NCI-H146 treated with DMSO at 0.1 percent for 48 hours (cell line): ENCODE results near the gene SLC30A4.
"Not testable (repeated sequence)": the region's sequence is repeated elsewhere in the genome, so short reads cannot be mapped to it uniquely, and the experiment has no call there.

Experiments used
- DNase-seq: peaks from one replicate; lab custom pipeline; 2025; ENCODE audit not compliant: unreplicated experiment; lab: John Stamatoyannopoulos, UW

SLC30A4 gene

DNA sequence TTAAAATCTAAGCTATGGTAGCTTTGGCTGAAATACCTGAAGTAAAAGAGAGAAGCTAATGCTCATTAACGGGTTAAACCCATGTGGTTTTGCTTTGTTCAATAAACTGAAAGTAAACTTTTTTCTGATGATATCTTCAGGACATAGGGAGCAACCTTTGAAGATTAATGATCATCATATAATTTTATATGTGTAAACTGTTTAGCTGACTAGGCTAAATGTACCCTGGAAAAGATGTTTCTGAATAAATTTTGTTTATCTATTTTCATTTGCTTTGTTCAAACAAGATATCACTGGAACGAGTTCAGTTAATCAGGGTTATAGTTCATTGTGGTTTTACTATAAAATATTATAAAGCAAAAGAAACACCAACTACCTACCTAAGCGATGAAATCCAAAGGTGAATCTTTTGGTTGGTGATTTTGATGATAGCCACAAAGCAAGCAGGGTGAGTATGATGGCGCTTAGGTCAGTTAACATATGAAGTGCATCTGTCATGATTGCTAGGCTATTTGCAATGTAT is 11.7 kb downstream of the SLC30A4 start:
- DNase-seq = no peak

DNA sequence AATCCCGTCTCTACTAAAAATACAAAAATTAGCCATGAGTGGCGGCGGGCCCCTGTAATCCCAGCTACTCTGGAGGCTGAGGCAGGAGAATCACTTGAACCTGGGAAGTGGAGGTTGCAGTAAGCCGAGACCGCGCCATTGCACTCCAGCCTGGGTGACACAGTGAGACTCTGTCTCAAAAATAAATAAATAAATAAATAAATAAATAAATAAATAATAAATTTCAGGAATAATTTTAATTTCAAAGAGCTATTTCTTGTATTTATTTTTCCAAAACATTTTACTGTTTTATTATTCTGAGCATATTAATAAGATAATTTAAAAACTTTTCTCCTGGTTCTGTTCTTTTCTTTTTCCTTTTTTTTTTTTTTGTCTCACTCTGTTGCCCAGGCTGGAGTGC is 15.4 kb downstream of the SLC30A4 start:
- not testable (repeated sequence) for DNase-seq

DNA sequence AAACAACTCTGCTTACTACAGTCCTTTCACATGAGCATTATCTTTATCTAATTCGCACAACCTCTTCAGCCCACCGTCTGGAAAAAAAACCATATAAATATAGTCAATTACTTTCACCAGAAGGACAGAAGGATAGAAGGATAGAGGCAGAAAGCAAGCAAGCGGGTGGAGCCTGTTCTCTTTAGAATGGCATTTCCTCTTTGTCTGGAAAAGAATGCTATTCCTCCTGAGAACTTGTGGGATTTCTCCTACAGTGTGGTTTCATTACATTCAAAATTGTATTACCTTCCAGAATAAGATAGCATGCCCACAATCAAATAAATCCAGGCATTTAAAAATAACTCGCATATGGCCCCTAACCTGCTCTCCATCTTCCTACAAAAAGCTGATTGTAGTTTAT is 23.1 kb downstream of the SLC30A4 start:
- DNase-seq = no peak

DNA sequence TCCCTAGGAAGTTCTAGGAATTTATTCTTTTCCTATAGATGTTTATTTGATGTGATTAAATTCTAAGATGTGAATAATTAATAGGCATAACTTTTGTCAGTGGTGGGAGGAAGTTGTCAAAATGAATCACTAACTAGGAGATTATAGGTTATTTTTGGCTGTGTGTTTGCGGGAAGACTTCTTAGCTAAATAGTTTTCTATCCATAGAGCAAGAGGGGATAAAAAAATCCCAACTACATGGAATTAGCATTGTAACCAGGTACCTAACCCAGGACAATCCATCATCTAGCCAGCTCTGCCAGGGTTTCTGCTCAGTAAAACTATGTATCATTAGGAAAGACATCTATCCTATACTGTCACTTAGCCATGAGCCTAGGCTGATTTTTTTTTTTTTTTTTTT is 23.9 kb downstream of the SLC30A4 start:
- DNase-seq = no peak

DNA sequence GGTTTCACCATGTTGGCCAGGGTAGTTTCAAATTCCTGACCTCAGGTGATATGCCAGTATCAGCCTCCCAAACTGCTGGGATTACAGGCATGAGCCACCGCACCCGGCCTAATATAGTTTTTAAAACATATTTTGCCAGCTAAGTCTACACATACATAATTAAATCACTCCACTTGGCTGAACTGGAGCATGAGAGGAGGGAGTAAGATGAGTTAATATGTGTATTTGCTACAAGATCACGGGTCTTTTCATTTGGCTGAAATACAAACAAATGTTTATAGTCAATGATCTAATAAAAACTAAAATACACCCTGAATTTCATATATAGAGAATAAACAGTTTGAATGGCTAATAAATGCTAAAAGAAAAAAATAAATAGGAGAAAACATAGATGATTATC is 25.3 kb downstream of the SLC30A4 start:
- no peak for DNase-seq

DNA sequence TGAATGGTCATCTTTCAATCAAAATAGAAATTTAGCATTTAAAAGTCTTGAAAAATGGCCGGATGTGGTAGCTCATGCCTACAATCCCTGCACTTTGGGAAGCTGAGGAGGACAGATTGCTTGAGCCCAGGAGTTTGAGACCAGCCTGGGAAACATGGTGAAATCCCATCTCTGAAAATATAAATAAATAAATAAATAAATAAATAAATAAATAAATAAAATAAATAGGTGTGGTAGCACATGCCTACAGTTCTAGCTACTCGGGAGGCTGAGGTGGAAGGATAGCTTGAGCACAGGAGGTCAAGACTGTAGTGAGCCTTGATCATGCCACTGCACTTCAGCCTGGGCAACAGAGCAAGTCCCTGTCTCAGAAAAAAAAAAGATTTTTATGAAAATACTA is 25.9 kb downstream of the SLC30A4 start:
- no peak for DNase-seq

DNA sequence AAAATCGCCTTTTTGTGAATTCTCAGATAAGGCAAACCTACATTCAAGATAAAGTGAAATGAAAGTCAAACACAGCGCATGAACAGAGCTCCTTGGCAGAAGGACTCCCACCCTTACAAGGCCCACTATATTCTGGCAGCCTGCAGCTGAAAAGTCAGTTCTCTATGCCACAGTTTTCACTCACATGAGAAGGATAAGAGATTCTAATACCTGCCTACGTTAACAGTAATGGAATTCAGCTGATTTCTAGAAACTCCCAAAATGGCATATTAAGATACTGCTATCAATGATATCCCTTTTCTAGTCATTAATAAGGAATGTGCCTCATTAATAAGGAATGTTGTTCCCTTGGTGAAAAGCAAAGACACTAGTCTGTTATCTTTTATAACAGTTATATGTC is 27.0 kb downstream of the SLC30A4 start:
- DNase-seq = no peak

DNA sequence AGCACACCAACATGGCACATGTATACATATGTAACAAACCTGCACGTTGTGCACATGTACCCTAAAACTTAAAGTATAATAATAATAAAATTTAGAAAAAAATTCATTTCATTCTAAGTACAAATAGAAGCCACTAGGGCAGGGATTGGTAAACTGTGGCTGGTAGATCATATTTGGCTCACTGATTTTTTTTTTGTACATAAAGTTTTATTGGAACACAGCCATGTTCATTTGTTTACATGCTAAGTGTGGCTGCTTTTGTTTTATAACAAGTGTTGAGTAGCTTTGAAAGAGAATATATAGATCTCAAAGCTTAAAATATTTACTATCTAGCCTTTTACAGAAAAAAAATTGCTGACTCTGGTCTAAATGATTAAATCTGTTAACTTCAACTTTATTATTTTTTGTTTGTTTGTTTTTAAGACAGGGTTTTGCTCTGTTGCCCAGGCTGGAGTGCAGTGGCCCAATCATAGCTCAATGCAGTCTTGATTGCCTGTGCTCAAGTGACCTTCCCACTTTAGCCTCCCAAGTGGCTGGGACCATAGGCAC is 32.8 kb downstream of the SLC30A4 start:
- DNase-seq = no peak

DNA sequence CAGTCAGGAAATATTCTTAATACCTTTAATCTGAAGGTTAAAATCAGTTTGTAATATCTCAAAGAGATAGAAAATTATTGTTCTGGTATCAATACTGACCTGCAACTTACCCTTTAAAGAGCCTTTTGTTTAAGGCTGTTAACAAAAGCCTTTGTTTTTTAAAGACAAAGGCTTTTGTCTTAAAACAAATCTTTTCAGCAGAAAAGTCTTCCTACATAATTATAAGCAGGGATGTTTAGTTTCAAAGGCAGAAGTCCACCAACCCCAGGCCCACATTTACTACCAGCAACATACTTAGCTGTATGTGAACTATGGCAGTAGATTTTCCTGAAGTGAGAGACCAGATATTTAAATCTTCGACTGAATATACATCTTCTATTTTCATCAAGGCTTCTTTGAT is 36.2 kb downstream of the SLC30A4 start:
- no peak for DNase-seq

DNA sequence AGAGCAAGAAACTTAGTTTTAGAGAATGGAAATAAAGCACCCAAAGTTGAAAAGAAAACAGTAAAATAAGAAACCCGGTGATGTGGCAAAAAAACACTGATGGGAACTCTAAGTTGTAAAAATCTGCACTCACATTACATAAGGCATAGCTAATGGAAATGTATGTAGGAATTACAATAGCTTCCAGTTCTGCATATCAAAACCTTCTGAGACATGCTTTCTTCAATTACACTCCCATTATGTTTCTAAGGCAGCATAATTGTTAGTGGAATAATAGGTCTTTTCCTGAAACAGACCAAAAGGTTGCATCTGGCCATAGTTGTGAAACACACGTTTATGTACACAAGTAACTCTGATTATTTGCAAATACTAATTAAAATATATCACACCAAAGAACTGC is 41.4 kb downstream of the SLC30A4 start:
- peak; percentile 55 for DNase-seq

DNA sequence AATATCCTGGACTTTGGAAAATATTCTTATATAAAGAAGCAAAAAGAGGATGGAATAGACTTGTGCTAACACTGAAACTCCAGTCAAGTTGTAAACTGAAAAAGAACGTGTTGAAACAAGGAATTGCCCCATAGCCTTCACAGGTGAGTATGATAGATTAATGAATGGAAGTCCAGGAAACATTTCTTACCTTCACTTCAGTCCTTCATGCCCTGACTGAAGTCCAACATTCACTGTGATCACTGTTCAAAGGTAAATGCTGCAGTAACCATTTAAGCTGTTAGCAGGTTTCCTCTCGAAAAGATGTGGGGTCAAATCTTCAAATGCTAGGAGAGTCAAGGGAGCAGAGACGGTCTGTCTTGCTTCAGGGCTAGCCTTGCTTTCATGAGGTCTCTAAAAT is 46.1 kb downstream of the SLC30A4 start:
- DNase-seq = no peak

DNA sequence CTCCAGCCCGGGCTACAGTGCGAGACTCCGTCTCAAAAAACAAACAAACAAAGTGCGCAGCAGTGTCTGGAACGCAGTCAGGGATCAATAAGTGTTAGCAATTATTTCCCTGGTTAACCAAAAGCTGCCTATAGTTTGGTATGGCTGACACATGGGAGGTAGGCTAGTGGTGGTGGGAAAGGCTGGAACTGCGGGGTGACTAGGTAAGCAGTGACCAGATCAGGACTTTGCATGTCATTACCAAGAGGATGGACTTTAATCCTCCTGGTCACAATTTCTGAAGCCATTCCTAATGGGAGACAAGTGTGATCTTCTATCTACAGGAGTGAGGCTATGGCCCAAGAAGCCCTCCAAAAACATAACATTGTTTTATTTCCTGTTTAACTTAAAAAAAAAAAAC is 47.8 kb downstream of the SLC30A4 start:
- no peak for DNase-seq

DNA sequence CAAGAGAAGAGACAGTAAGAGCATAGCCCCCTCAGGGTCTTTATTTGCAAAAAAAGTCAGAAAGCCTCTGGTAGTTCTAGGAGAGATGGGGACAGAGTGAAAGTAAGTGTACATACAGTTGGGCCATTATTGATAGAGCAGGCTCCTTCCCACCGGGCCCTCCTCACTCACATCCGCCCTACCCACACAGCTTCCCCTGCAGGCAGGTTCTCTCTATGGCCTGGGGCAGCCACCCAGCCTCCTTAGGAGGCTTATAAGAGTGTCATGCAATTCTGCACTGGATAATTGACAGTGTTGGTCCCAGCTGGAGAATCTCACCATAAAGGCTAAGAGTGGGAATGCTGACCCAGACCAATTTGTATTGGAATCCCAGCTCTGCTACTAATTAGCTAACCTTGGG is 49.5 kb downstream of the SLC30A4 start:
- no peak for DNase-seq

DNA sequence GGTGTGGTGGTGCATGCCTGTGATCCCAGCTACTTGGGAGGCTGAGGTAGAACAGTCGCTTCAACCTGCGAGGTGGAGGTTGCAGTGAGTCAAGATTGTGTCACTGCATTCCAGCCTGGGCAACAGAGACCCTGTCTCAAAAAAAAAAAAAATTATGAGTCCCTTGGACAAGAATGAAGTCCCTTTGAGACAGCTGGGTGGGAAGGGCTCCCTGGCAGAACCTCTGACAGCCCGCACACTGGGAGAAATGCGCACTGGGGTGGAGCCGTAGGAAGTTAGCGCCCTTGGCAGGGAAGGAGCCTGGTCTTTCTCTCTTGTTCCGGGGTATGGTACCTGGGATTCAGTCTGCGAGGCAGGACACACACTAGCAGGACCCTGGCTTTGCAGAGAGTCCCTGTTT is 51.4 kb downstream of the SLC30A4 start:
- DNase-seq = no peak

DNA sequence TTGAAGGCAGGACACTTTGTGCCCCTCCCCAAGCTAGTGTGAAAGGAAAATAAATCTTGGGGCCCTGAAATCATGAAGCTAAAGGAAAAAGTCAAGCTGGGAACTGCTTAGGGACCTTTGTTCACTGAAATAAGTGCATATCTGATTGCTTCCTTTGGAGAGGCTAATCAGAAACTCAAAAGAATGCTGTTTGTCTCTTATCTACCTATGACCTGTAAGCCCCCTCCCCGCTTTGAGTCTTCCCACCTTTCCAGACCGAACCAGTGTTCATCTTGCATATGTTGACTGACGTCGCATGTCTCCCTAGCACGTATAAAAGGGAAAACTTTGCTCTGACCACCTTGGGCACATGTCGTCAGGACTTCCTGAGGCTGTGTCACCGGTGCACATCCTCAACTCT is 53.1 kb downstream of the SLC30A4 start:
- DNase-seq = no peak

DNA sequence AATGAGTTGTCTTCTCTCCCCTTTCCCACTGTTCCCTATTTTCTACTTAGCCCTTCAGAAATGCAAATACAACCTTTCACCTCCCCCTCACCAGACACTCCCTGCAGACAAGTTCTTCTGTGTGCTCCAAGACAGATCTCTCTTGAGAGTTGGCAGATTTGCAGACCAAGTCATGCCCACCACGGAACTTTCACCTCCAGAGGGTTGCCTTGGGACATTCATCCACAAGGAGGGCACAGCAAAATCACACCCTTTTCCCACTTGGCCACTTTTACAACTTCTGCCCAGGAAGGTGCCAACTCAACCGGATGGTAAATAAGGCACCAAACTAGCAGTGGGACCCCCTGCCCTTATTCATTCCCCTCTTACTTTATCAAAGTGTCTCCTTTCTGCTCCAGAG is 53.5 kb downstream of the SLC30A4 start:
- no peak for DNase-seq

DNA sequence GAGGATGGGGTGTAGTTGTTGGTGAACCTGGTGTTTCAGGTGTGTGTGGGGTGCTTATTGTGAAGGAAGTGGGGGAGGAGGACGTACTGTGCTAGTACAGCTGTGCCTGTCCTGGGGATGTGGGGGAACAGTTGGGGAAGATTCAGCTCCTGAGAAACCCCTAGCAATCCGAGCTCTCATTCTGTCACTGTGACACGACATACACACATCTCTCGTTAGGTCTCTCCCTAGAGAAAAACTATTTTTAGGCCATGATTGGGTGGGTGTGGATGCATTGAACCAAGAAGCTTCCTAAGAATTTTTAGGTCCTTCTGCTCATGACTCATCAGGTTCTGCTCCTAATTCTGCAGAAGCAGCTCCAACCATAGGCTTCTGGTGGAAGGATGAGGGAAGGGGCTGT is 54.3 kb downstream of the SLC30A4 start:
- DNase-seq = no peak

DNA sequence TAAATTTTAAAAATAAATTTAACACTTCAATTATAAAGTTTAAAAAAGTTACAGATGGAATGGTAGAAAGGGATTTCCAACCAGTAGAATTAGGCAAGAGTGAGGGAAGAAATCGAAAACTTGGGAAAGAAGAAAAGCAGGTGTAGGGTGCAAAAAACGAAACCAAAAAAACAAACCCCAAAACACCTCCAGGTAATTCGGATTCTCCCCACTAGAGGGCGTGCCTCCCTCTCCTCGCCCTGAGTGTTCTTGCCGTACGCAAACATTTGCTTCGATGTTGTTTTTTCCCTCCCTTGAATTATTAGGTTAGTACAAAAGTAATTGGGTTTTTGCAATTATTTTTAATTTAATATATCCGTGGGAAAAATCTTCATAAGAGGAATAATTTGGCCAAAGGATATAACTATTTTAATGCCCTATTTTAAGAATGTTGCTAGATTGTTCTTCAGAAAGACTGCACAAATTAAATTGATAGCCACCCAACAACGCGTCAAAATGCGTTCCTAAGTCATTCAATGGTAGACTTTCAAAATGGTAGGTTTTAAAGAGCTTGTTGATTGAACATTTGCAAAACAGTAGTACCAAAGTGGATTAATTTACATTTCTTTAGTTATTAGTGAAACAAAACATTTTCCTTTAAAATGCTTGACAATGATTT is 63.7 kb downstream of the SLC30A4 start:
- peak; percentile 17 for DNase-seq

DNA sequence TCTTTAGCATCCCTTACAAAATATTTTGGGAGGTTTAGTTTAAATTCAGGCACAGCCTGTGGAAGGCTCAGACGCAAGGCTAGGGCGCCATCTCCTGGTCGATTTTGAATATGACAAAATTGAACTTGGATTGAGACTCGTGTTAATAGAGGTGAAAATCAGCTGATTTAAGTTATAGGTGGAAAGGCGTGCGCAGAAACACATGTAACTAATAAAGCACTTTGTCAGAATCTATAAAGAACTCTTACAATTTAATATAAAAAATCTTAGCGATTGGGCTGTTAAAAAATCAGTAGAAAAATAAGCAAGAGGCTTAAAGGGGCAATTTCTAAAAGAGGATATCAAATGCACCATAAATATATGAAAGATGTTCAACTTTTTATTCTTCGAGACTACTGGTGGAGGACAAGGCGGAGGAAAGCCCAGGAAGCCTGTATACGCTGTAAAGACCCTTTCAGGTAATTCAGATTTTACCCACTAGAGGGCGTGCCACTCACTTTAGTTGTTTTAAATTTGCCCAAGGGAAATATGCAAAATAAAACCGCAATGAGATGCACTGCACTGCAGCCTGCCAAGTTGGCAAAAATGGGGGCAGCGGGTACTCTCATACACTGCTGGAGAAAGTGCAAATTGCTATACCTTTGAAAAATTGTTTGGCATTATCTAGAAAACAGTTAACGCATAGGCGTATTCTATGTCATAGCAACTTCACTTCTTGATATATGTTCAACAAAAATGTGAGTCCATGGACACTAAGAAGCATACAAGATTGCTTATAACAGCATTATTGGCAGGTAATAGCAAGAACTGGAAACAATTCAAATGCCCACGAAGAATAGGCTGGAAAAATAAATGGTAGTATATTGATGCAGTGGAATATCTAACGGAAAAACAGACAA is 64.7 kb downstream of the SLC30A4 start:
- DNase-seq = peak; percentile 49

DNA sequence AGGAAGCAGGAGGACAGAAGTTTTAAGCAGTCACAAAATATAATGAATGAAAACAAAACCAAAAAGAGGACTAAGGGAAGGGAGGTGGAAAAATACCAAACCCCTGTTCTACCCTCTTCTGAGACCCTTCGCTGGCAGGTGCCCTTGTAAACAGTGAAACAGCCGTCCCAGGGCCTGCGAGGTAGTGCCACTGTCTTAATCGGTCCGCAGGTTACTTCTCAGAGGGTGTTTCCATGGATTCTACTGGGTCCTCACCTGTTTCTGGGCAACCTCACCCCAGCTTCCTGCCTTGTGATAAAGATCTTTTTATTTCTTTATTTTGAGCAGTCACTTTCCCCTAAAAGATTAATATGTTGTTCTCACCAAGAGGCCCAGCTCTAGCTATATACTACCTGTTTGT is 65.3 kb downstream of the SLC30A4 start:
- DNase-seq = no peak

DNA sequence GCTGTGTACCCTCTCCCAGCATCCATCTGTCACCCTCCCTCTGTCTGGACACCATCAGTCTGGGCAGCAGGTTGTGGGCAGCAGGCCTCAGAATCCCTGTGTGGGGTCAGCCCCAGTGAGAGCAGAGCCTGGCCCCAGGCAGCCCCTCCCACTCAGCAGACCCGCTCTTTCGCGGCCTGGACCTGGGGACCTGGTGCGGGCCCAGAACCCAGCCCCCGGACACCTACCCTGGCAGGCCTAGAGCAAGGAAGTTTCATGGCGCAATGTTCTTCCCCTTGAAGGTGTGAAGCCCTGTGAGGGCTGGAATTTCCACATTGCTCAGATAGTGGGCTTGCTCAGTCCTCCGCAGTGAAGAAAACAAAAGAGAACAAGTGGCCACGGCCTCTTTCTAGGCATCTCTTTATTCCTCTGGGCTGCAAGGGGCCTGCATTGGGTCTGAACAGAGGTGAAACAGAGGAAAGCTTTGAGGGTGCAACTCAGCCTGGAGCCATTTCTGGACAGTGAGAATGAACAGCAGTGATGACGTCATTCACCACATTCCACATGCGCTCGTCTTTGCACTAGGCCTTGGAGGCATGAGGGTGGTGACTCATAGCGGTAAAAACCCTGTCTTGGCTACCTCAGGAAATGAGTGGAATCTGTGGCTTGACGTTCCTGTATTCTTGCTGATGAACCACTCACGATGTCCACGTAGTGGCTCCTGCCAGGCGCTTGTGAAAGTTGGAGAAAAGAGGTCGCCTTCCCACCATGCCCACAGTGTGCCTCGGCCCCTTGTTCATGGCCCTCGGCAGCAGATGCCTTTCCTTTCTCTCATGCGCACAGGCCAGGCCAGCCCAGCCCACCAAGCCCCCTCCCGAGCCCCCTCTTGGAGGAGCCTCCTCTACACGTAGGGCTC is 66.1 kb downstream of the SLC30A4 start:
- DNase-seq = no peak
